SK-N-SH (cell line): ENCODE data around the gene NOX5. TPM values are rescaled to one million over a fixed set of nuclear protein-coding genes. Genes with fewer than 3 reads are reported as not detected.

Experiments
- CTCF ChIA-PET: fragments of 300-600, 350-600 bp; formaldehyde crosslinking; extraction: SDS; loops from one replicate; lab custom pipeline; 2021; lab: Yijun Ruan, JAX
- POLR2A ChIA-PET: fragments of 350-600 bp; sonication (Branson Sonifier 250); formaldehyde crosslinking; extraction: SDS; loops from one replicate; lab custom pipeline; 2020; ENCODE audit warnings: antibody characterized with exemption, inconsistent platforms; lab: Yijun Ruan, JAX
- DNase-seq: peaks from one replicate; pipeline ENCODE4 v3.0.0; 2012
- H2AFZ ChIP-seq: fragments of 200-600 bp; sonication (generic); 2 replicates; pipeline ENCODE4 v1.8.1; 2016; ENCODE audit warnings: antibody characterized with exemption, mild to moderate bottlenecking, low read depth
- H3F3A ChIP-seq: fragments of 200-600 bp; sonication (generic); replicated peaks from 2 replicates; pipeline ENCODE3; 2016; ENCODE audit warnings: antibody characterized with exemption, mild to moderate bottlenecking; ENCODE audit not compliant: insufficient read depth
- H3K27ac ChIP-seq, 2 experiments: fragments of 200-500 bp in 1 of 2; fragments of 200-600 bp in 1 of 2; sonication (Bioruptor generic) in 1 of 2; sonication (generic), shearing (Covaris generic) in 1 of 2; 2 replicates each; pipeline versions ENCODE4 v1.5.1 to v1.6.1; 2014 to 2016; ENCODE audit warnings: low read depth in 2 of 2, inconsistent platforms in 1 of 2, low read length in 1 of 2, mild to moderate bottlenecking in 1 of 2, mixed read lengths in 1 of 2
- H3K27me3 ChIP-seq: fragments of 200-600 bp; sonication (generic), shearing (Covaris generic); 2 replicates; pipeline ENCODE4 v1.6.1; 2016; ENCODE audit warnings: mixed run types; ENCODE audit not compliant: insufficient read depth
- H3K36me3 ChIP-seq, 2 experiments: fragments of 200-500 bp in 1 of 2; fragments of 200-600 bp in 1 of 2; sonication (Bioruptor generic) in 1 of 2; sonication (generic) in 1 of 2; replicated peaks in 1 of 2; 2 replicates each; pipeline versions ENCODE3 to v1.5.1; 2014 to 2016; ENCODE audit warnings: low read length in 1 of 2, mild to moderate bottlenecking in 1 of 2; ENCODE audit not compliant: insufficient read depth in 2 of 2, control insufficient read depth in 1 of 2
- H3K4me1 ChIP-seq, 2 experiments: fragments of 200-500 bp in 1 of 2; fragments of 200-600 bp in 1 of 2; sonication (Bioruptor generic) in 1 of 2; sonication (generic), shearing (Covaris generic) in 1 of 2; 2 replicates each; pipeline versions ENCODE4 v1.5.1 to v1.6.1; 2014 to 2016; ENCODE audit warnings: low read depth in 1 of 2, low read length in 1 of 2, mixed run types in 1 of 2; ENCODE audit not compliant: insufficient read depth in 2 of 2, control insufficient read depth in 1 of 2
- H3K4me2 ChIP-seq: fragments of 200-600 bp; sonication (generic), shearing (Covaris generic); 2 replicates; pipeline ENCODE4 v1.6.1; 2017; ENCODE audit warnings: mixed run types
- H3K4me3 ChIP-seq, 2 experiments: fragments of 200-500 bp in 1 of 2; fragments of 200-600 bp in 1 of 2; sonication (Bioruptor generic) in 1 of 2; sonication (generic), shearing (Covaris generic) in 1 of 2; 2 replicates each; pipeline versions ENCODE4 v1.5.1 to v1.8.1; 2014 to 2016; ENCODE audit warnings: low read depth in 2 of 2, inconsistent platforms in 1 of 2, low read length in 1 of 2, mild to moderate bottlenecking in 1 of 2, mixed read lengths in 1 of 2, moderate library complexity in 1 of 2
- H3K79me2 ChIP-seq: fragments of 200-600 bp; sonication (generic); 2 replicates; pipeline ENCODE4 v1.8.1; 2017; ENCODE audit warnings: mild to moderate bottlenecking; ENCODE audit not compliant: insufficient read depth
- H3K9ac ChIP-seq: fragments of 200-600 bp; sonication (generic); 2 replicates; pipeline ENCODE4 v1.6.1; 2017; ENCODE audit warnings: mixed run types
- H3K9me2 ChIP-seq: fragments of 200-600 bp; sonication (generic); 2 replicates; pipeline ENCODE4 v1.6.1; 2017; ENCODE audit warnings: mixed run types
- H3K9me3 ChIP-seq: fragments of 200-600 bp; sonication (generic); 2 replicates; pipeline ENCODE4 v1.6.1; 2017; ENCODE audit warnings: mixed run types, mild to moderate bottlenecking, moderate library complexity
- H4K20me1 ChIP-seq: fragments of 200-600 bp; sonication (generic); 2 replicates; pipeline ENCODE4 v1.6.1; 2017; ENCODE audit warnings: mild to moderate bottlenecking, mixed run types; ENCODE audit not compliant: insufficient read depth
- CTCF ChIP-seq: fragments of 200-600 bp; sonication (generic); IDR thresholded peaks from 2 replicates; pipeline ENCODE4 v1.6.1; 2017; ENCODE audit warnings: antibody characterized with exemption, mild to moderate bottlenecking, moderate library complexity
- EZH2phosphoT487 ChIP-seq: fragments of 200-600 bp; sonication (generic); IDR thresholded peaks from 2 replicates; pipeline ENCODE4 v1.6.1; 2017; ENCODE audit warnings: low read depth, mixed run types, mild to moderate bottlenecking, antibody characterized with exemption, moderate library complexity, borderline replicate concordance
- FOXJ3 ChIP-seq: sonication (generic); formaldehyde crosslinking; IDR thresholded peaks from 2 replicates; pipeline ENCODE4 v1.5.1; 2020; ENCODE audit warnings: mild to moderate bottlenecking, missing genetic modification reagents
- FOXM1 ChIP-seq: IDR thresholded peaks from 2 replicates; pipeline ENCODE4 v1.4.0; 2012; ENCODE audit warnings: low read depth, mild to moderate bottlenecking
- GATA2 ChIP-seq: sonication (generic); formaldehyde crosslinking; IDR thresholded peaks from 2 replicates; pipeline ENCODE4 v1.5.0; 2020; ENCODE audit warnings: mild to moderate bottlenecking, missing genetic modification reagents
- MEF2A ChIP-seq: IDR thresholded peaks from 2 replicates; pipeline ENCODE4 v1.4.0; 2012; ENCODE audit warnings: low read depth, borderline replicate concordance
- MXI1 ChIP-seq: IDR thresholded peaks from 2 replicates; pipeline ENCODE4 v1.6.1; 2012; ENCODE audit warnings: mild to moderate bottlenecking, low read depth, low read length, improper control_type of control experiment
- NFIC ChIP-seq: IDR thresholded peaks from 2 replicates; pipeline ENCODE4 v1.4.0; 2012; ENCODE audit warnings: borderline replicate concordance
- NRF1 ChIP-seq: IDR thresholded peaks from 2 replicates; pipeline ENCODE4 v1.6.1; 2012; ENCODE audit warnings: low read depth, mild to moderate bottlenecking, low read length
- RCOR1 ChIP-seq: fragments of 150-350 bp; IDR thresholded peaks from 2 replicates; pipeline ENCODE4 v1.6.1; 2017; ENCODE audit warnings: antibody characterized with exemption, low read length
- SIN3A ChIP-seq: IDR thresholded peaks from 2 replicates; pipeline ENCODE4 v1.6.1; 2012; ENCODE audit warnings: low read depth, mild to moderate bottlenecking, low read length, moderate library complexity, borderline replicate concordance
- USF1 ChIP-seq: IDR thresholded peaks from 2 replicates; pipeline ENCODE4 v1.4.0; 2012; ENCODE audit warnings: low read depth, borderline replicate concordance
- WGBS: methylation state at CpG from one replicate; pipeline ENCODE4 v1.1.6; 2017; ENCODE audit warnings: low lambda C conversion rate; 5-methylcytosine and 5-hydroxymethylcytosine counted together
- polyA plus RNA-seq, 3 experiments: library from polyadenylated mRNA; depleted of rRNA; stranded (reverse); fragments of >200 nt; gene quantifications; 2 replicates each; pipeline ENCODE4 v1.2.3, GENCODE V29; 2012
- TF ChIP-seq, protein P1 (sequence below): IDR thresholded peaks from 2 replicates; pipeline ENCODE4 v1.4.0; 2012; ENCODE audit warnings: low read depth

Gene NOX5
- polyA plus RNA-seq, 1 of the 3 experiments (the other 2 are of a cell fraction): 0.05 TPM

DNA sequence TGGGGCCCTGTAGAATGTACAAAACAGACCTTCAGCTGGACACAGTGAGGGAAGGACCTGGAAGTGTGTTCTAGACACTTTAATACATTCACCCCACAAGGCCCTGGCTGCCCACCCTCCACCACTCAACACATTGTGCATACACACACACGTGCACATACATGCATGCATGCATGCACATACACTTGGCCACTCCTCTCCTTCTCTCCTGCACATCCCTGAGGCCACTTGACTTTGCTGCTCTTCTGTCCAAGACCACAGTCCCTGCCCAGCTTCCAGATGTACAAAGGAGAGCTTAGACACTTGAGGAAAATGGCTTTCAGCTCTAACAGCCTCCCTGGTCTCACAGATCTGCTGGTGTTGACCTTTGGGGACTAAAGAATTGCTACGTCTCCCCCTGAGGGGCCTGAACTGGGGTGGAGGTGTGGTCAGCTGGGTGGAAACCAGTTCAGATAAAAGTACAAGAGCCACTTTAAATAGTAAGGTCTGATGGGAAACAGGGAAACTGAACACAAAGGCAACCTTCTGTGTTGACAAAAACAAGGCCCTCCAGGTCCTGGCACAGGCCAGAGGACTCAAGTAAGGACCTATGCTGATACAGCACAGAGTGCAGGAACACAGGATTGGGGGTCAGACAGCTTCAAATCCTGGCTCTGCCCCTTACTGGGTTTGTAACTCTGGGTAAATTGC is 24.8 kb upstream of the NOX5 start:
- no peaks in the 10 kb centered on the region for H3K9me2 ChIP-seq
- peaks cover 0 to 30% of the 10 kb centered on the region in 2 experiments; a peak in 2 of 4 replicates for H3K4me1 ChIP-seq
- no peak overlapping the region for H3K27ac ChIP-seq
- no peaks in the 10 kb centered on the region for H3K36me3 ChIP-seq
- no peaks in the 10 kb centered on the region for H4K20me1 ChIP-seq
- H3K27me3 ChIP-seq: peaks cover 6% of the 10 kb centered on the region; the same call in 1 of the 2 replicates
- TF ChIP-seq MEF2A (no peak), USF1 (no peak), FOXJ3 (no peak), GATA2 (CRISPR knock-in tag) (no peak), MXI1 (no peak)
- TF ChIP-seq, all 33 proteins: peak for 0
- H3K9ac ChIP-seq: no peak overlapping the region
- POLR2A ChIA-PET: no interaction called here
- H2AFZ ChIP-seq: no peak overlapping the region
- H3K4me2 ChIP-seq: no peak overlapping the region
- CTCF ChIA-PET: interaction anchor here (1.4 kb wide), 1 partner anchor 65 kb away, joined by 6 read pairs; no protein-coding TSS in a partner anchor
- H3K4me3 ChIP-seq: no peak overlapping the region
- DNase-seq: no peak
- H3F3A ChIP-seq: no peaks in the 10 kb centered on the region
- H3K79me2 ChIP-seq: no peaks in the 10 kb centered on the region
- 29% methylated on average over 2 of the region's 2 CpGs for WGBS
- H3K9me3 ChIP-seq: no peaks in the 10 kb centered on the region

DNA sequence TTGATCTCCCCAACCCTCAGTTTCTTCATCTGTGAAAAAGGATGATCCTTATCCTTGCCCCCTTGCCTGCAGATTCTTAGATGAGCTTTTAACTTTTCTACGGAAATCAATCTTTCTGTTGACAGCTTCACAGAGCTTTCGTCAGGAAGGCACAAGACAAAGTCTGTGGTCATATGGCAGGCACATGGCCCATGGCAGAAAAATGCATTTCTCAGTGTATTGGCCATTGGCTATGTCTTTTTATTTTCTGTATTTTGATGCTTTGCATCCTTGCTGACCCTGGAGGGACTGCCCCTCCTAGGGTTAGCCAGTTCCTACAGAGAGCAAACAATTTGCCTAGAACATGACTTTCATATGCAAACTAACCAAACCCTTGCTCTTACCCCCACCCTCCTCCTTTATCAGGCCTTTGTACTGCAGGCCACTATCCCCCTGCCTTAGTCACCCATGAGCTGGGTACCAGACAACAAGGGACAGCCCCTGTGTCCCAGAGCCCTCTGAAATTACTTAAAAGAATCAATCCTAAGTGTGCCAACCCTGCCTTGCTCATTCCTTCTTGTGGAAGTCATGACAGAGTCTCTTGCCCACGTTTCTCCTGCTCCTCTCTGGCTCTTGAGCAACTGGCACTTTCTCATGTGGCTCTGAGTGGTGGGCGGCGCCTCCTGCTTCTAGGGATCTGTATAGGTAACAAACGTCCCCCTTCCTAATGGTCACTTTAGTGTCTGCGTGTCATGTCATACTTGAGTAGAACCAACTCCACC is 24.1 kb upstream of the NOX5 start:
- no peaks in the 10 kb centered on the region for H3K36me3 ChIP-seq
- H3K9me2 ChIP-seq: no peaks in the 10 kb centered on the region
- peaks cover 0 to 30% of the 10 kb centered on the region in 2 experiments; a peak in 2 of 4 replicates for H3K4me1 ChIP-seq
- H3K9ac ChIP-seq: no peak overlapping the region
- H3F3A ChIP-seq: no peaks in the 10 kb centered on the region
- ChIA-PET POLR2A (no interaction called here), CTCF (interaction anchor here (1.4 to 2.6 kb wide), 2 partner anchors 41 to 65 kb away, joined by 6 to 10 read pairs; no protein-coding TSS in a partner anchor)
- 49% methylated on average over 7 of the region's 7 CpGs for WGBS
- H3K27me3 ChIP-seq: peaks cover 6% of the 10 kb centered on the region; the same call in 1 of the 2 replicates
- H3K9me3 ChIP-seq: no peaks in the 10 kb centered on the region
- no peak overlapping the region for H3K4me3 ChIP-seq
- no peak for DNase-seq
- H3K4me2 ChIP-seq: no peak overlapping the region
- H3K79me2 ChIP-seq: no peaks in the 10 kb centered on the region
- no peak overlapping the region for H2AFZ ChIP-seq
- H4K20me1 ChIP-seq: no peaks in the 10 kb centered on the region
- peak overlapping the region in 1 of 2 experiments; percentile 94; a peak in 2 of 4 replicates for H3K27ac ChIP-seq
- no peak for TF ChIP-seq MXI1
- TF ChIP-seq, protein P1, sequence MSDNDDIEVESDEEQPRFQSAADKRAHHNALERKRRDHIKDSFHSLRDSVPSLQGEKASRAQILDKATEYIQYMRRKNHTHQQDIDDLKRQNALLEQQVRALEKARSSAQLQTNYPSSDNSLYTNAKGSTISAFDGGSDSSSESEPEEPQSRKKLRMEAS: no peak

GRCh38 chr15:68990992-68991500 is 23.4 kb upstream of the NOX5 start:
- ChIA-PET POLR2A (no interaction called here), CTCF (interaction anchor here (0.7 to 2.6 kb wide), 4 partner anchors 9 to 66 kb away, joined by 3 to 10 read pairs (median 3); partner anchors contain the start of gene NOX5)
- TF ChIP-seq NRF1 (no peak), FOXM1 (no peak), MEF2A (no peak), EZH2phosphoT487 (no peak), NFIC (no peak), RCOR1 (no peak), CTCF (no peak), FOXJ3 (no peak), SIN3A (no peak)
- TF ChIP-seq, protein P1: no peak

More at GRCh38 chr15:68990992-68991500, 23.4 kb upstream of the NOX5 start:
- Histone ChIP-seq H4K20me1 (no peaks in the 10 kb centered on the region), H3K9me3 (no peaks in the 10 kb centered on the region), H3K4me3 (no peak overlapping the region), H3K9me2 (no peaks in the 10 kb centered on the region), H3K9ac (no peak overlapping the region), H3K27ac (peak overlapping the region in 1 of 2 experiments; percentile 94; a peak in 2 of 4 replicates), H3K36me3 (no peaks in the 10 kb centered on the region), H3F3A (no peaks in the 10 kb centered on the region), H3K79me2 (no peaks in the 10 kb centered on the region), H3K27me3 (peaks cover 6% of the 10 kb centered on the region; the same call in 1 of the 2 replicates), H3K4me1 (peaks cover 0 to 30% of the 10 kb centered on the region in 2 experiments; a peak in 2 of 4 replicates), H2AFZ (no peak overlapping the region), H3K4me2 (no peak overlapping the region)
- no peak for DNase-seq
- 37% methylated on average over 5 of the region's 5 CpGs for WGBS
